ENCODE data around the gene UBL7.
"Not testable (repeated sequence)": the region's sequence is repeated elsewhere in the genome, so short reads cannot be mapped to it uniquely, and the experiment has no call there.

Gene UBL7, protein sequence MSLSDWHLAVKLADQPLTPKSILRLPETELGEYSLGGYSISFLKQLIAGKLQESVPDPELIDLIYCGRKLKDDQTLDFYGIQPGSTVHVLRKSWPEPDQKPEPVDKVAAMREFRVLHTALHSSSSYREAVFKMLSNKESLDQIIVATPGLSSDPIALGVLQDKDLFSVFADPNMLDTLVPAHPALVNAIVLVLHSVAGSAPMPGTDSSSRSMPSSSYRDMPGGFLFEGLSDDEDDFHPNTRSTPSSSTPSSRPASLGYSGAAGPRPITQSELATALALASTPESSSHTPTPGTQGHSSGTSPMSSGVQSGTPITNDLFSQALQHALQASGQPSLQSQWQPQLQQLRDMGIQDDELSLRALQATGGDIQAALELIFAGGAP

DNA sequence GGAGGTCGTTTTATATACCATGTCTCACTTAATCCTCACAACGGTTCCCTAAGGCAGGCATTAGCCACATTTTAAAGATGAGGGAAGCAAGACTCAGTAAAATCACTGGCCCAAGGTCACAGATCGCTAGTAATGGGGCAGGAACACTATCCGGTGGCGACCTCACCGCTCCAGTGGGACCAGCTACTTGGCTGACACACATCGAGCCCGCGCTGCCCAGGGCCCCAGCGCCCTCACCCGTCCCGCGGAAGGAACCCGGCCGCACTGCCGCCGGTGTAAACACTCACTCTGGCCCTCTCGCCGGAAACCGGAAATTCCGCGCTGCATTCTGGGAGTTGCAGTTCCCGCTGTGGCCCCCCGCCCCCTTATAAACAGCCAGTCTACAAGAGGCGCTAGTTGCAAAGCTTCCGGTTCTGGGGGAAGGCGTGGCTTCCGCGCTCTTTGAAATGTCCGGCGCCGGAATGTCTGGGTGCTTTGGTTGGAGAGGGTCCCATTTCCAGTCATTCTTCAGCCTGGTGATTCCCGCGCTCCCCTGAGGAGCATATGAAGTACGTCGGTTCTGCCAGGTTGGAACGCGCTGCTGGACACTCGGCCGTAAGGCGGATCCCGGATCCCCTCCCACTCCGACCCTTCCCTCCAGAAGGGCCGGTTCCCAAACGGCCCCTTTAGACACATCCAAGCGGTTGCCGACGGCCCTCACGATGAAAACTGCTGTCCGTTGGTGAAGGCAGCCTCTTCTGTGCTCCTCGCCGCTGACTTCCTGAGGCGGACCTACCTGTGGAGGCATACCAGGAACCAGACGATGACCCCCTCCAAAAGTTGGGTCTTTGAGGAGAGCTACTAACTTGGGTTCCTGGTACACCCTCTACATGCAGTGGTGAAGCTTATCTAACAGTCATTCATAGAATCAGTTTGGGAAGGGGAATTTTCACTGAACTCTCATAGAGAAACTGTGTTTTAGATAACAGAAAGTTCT is at the start of gene UBL7:
Gene UBL7 (minus strand): TSS at position 290 of the 976 bp plus-strand sequence. CDS start 2,293 bp downstream, outside the sequence.
- peak; percentile 94 for DNase-seq (ENCODE audit: low spot score)

DNA sequence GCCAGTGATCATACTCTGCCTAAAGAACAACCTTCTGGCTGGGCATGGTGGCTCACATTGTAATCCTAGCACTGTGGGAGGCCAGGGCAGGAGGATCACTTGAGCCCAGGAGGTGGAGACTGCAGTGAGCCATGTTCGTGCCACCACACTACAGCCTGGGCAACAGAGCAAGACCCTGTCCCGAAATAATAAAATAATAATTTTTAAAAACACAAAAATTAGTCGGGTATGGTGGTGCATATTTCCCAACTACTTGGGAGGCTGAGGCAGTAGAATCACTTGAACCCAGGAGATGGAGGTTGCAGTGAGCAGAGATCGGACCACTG is 45.5 kb upstream of the UBL7 start:
- DNase-seq (ENCODE audit: low spot score) = no peak

DNA sequence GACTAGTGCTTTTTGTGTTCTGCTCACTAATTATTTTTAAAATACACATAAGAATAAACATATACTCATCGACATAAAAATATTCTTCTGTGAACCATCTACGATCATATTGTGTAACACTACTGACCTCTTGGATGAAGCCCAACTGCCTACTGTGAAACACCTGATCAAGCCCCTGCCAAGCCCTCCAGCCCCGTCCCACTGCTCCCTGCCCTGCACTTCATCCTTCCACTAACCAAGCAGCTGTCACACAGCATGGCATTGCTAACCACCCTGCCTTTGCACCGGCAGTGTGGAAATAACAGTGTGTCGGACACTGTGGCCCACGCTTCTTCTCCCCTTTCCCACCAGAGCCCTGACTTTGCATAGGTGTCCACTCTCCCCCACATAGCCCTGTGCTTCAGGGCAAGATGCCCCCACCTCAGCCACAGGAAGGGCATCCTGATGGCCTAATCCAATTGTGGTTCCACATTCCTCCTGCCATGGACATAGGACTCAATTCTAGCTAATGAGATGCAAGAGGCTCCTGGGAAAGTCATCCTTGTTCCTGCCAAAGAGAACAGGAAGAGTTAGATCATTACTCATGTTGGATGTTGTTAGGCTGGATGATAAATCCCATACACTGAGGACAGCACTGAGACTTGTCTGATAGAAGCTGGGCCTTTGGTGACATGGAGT is 45.0 kb upstream of the UBL7 start:
- DNase-seq (ENCODE audit: low spot score) = no peak

DNA sequence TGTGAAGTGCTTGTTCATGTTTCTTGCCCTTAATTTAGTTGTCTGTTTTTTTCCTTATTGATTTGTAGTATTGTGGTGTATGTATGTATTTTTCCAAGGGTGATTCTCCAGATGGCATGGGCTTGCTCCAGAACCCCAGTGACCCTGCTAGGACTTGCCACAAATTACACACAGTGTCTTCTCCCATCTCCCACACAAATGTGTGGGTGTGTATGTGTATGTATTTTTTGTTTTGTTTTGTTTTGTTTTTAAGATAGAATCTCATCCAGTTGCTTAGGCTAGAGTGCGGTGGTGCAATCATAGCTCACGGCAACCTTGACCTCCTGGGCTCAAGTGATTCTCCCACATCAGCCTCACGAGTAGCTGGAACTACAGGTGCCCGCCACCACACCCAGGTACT is 43.9 kb upstream of the UBL7 start:
- no peak for DNase-seq (ENCODE audit: low spot score)

DNA sequence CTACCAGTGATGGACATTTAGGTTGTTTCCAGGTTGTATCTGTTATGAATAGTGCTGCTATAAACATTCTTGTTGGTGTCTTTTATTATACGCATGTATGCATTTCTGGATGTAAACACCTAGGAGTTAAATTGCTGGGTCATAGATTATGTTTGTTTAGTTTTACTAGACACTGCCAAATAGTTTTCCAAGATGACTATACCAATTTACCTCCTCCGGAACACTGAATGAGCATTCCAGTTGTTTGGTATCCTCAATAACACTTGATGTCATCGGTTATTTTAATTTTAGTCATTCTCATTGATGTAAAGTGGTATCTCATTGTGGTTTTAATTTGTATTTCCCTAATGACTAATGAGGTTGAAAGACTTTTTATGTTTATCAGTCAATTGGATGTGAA is 43.5 kb upstream of the UBL7 start:
- DNase-seq (ENCODE audit: low spot score) = no peak

DNA sequence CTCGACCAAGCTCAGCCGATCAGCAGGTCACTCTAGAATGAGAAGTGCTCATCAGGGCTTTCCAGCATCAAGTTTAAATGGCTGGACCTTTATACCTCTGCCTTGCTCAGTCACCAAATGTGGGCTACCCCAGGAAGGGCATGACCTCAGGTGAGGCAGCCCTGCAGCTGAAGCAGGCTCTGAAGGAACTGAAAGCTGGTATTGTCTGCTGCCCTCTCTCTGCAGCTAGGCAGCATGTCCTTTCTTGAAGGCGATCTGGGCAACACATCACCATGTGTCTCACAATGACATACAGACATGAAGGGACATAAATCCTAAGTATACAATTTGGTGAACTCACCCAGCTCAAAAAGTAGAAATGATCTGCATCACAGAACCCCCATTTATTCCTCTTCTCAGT is 41.3 kb upstream of the UBL7 start:
- no peak for DNase-seq (ENCODE audit: low spot score)

DNA sequence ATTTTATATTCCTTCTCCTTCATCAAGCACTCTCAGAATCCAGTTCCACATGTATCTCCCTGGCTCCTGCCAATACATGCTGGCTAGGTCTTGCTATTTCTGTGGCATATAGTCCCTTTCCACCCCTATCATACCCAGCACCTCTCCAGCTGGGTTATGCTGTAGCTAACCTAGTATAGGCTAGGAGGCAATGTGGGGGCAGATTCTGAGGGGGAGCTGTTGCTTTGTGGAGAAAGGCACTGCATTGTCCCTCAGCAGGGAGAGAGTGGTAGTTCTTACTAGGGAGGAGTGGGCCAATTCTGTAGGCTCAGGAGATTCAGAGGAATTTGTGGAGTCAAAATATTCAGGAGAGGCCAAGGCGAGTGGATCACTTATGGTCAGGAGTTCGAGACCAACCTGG is 39.4 kb upstream of the UBL7 start:
- no peak for DNase-seq (ENCODE audit: low spot score)

DNA sequence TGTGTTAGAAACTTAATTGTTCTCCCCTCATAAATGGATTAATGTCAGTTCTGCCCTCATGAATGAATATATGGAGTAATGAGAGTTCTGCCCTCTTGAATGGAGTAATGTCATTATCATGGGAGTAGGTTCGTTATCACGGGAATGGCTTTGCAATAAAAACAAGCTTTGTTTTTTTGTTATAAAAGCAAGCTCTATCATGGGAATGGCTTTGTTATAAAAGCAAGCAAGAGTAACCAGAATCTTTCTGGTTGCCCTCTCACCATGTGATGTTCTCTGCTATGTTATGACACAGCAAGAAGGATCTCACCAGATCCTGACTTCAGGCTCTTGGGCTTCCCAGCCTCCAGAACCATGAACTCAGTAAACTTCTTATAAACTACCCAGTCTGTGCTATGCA is 38.4 kb upstream of the UBL7 start:
- no peak for DNase-seq (ENCODE audit: low spot score)

DNA sequence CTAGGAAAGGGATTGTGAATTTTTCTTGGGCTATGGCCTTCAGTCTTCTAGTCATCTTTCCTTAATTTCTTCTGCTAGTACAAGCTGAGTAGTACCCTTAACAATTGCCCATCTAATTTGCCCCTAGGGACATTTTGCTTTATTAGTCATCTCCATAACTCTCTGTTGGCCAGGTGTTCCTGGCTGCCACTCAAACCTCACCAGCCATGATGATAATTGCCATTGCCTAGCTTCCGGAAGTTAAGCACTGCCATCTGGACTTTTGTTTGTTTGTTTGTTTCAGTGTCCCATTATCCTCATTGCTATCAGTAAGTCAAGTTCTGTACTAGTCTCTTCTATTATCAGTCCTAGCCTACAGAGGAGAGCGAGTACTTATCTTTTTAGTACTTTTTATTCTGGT is 36.6 kb upstream of the UBL7 start:
- DNase-seq (ENCODE audit: low spot score) = no peak

DNA sequence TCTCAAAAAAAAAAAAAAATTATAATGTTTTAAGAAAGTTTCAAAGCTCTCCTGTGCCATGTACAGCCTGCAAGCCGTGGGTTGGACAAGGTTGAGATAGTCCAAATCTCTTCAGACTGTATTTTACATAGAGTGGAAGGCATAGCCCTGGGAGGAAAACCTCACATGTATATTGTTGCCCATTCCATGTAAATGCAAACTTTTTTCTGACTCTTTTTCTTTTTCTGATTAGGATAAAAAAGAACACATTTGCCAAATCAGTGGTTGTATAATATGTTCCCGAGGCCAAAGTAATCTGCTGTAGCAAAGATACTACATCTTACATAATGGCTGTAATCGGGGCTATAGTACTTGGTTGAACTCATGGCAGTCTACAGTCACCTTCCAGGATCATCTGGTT is 35.7 kb upstream of the UBL7 start:
- no peak for DNase-seq (ENCODE audit: low spot score)

DNA sequence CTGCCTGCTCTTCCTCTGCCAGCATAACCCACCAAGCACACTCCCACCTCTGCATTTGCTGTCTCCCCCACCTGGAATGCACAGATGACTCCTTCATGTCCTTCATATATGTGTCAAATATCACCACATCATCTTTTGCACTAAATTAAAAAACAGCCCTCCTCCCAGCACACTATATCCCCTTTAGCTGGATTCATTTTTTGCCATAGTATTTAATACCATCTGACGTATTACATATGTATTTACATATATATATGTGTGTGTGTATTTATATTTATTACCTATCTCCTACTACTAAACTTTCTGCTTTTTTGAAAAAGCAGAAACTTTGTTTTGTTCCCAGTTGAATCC is 29.4 kb upstream of the UBL7 start:
- DNase-seq (ENCODE audit: low spot score) = no peak

DNA sequence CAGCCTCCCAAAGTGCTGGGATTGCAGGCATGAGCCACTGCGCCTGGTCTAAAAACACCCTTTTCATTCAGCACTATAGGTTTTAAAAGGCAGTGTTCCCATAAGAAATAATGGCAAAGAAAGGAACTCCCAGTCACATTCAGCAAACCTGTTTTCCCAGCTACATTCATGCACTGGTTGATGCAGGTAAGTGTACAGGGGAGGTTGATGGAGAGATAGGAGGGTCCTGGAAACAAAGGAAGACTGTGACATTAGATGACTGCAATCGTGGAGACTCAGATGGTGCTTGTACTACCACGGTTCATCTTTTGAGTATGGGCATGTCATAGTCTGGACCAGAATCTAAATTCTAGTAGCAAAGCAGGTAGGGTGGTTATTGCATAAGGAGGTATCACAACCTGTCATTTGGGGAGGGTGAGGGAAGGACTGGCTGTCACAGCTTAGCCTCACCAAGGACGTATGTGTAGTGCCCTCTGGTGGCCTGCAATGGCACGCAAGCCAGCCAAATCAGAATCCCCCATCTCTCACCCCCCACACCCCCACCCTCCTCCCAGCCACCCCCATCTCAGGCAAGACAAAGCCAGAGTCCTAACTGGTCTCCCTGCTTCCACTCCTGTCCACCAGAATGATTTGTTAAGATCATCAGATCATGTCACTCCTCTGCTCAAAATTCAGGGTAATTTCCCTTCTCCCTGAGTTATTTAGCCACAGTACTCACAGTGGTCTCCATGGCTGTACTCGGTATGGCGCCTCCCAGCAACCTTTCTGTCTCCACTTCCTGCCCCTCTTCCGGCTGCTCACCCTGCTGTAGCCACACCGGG is 28.8 kb upstream of the UBL7 start:
- DNase-seq (ENCODE audit: low spot score) = peak; percentile 85

DNA sequence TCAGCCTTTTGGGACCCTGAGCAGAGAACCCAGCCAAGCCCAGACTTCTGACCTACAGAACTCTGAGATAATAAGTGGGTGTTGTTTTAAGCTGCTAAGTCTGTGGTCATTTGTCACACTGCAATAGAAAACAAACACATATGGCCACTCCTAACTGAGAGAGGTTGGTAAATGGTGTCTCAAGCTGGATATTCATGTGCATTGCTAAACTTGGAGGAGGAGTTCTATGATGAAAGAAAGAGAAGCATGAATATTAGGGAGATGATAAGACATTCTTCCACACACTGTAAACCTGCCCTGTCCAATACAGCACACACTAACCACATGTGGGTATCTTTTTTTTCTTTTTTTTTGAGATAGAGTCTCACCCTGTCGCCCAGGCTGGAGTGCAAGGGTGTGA is 27.8 kb upstream of the UBL7 start:
- DNase-seq (ENCODE audit: low spot score) = no peak

DNA sequence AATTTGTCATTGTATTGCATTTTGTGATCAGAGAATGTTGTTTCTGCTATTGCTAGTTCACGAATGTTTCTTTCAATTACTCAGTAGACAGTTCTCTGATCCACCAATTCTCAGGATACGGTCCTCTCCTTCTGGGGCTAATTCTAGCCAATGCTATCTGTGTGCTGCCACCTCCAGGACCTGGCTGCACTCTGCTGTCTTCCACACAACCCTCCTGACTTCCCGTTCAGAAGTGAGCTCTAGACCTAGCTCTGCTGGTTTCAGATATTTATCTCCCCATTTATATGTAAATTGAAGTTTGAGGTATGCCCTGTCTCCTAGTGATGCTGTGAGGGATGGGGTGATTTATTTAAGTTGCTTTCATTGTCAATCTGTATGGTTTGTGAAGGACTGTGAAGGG is 21.7 kb upstream of the UBL7 start:
- DNase-seq (ENCODE audit: low spot score) = no peak

DNA sequence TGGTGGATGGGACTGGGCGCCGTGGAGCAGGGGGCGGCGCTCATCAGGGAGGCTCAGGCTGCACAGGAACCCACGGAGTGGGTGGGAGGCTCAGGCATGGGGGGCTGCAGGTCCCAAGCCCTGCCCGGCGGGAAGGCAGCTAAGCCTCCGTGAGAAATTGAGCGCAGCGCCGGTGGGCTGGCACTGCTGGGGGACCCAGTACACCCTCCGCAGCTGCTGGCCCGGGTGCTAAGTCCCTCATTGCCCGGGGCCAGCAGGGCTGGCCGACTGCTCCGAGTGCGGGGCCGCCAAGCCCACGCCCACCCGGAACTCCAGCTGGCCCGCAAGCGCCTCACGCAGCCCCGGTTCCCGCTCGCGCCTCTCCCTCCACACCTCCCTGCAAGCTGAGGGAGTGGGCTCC is 19.4 kb upstream of the UBL7 start:
- DNase-seq (ENCODE audit: low spot score) = not testable (repeated sequence)

DNA sequence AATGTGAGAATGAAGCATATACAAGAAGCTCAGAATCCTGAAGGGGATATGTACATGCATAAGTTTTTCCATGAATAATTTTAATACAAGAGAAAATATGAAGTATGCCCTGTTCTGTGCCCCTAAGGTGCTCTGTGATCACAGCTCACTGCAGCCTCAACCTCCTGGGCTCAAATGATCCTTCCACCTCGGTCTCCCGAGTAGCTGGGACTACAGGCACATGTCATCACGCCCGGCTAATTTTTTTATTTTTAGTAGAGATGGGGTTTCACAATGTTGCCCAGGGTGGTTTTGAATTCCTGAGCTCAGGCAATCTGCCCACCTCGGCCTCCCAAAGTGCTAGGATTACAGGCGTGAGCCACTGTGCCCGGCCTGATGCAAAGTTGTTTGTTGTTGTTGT is 10.7 kb upstream of the UBL7 start:
- not testable (repeated sequence) for DNase-seq (ENCODE audit: low spot score)

DNA sequence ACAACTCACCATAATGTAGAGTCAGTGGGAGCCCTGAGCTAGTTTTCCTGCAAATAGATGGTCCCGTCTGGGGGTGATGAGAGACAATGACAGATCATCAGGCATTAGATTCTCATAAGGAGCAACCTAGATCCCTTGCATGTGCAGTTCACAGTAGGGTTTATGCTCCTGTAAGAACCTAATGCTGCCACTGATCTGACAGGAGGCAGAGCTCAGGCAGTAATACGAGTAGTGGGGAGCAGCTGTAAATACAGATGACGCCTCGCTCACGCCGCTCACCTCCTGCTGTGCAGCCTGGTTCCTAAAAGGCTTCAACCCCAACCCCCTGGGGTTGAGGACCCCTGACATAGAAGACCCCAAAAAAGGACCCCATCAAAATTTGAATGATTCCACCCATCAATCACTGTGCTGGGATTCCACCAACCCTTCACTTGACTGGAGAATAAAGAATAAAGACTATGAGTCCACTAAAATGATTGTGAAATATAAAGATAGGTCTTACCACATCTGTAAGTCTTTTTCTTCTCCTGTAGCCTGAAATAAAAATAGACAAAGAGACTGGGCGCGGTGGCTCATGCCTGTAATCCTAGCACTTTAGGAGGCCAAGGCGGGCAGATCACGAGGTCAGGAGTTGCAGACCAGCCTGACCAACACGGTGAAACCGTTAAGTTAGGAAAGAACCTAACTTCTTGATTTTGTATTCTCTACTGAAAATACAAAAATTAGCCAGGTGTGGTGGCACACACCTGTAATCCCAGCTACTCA is 9.9 kb upstream of the UBL7 start:
- DNase-seq (ENCODE audit: low spot score) = no peak

DNA sequence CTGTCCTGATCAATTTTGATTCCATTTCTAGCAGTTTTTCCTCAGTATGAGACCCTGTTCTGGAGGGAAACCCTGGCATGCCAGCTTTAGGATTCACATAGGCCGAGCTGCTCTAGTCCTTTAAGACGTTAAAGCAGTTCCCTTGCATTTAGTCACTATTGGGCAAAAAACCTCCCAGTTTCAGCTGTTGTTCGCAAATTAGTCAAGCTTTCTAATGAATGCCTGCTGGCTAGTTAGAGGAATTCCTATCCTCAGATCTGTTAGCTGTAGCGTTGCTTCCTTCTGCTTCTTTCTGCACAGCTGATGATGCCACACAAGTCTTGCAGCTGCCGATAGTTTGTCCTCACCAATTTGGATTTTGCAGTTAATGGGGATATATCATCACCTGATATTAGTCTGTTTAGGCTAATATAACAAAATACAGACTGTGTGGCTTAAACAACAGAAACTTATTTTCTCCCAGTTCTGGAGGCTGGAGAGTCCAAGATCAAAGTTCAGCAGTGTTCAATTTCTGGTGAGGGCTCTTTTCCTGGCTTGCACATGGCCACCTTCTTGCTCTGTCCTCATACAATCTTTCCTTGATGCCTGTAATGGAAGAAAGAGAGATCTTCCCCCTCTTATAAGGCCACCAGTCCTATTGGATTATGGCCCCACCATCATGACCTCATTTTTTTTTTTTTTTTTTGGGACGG is 7.5 kb upstream of the UBL7 start:
- no peak for DNase-seq (ENCODE audit: low spot score)

DNA sequence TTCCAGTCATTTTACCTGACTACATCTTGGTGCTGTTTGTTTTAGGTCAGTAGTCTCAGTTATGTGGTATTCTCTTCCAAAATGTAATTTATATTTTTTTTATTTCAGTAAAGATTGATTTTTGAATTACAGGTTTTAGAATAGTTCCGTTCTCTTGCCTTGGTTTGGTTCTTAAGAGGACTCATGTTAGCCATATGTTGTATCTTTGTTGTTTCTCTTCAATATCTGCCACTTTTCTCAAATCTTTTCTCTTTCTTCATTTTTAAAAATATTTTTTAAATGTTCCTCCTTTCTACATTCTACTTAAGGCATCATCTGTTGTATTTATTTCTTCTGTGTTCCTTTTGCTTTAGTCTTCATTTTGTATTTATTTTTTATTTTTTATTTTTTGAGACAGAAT is 5.6 kb upstream of the UBL7 start:
- DNase-seq (ENCODE audit: low spot score) = no peak

DNA sequence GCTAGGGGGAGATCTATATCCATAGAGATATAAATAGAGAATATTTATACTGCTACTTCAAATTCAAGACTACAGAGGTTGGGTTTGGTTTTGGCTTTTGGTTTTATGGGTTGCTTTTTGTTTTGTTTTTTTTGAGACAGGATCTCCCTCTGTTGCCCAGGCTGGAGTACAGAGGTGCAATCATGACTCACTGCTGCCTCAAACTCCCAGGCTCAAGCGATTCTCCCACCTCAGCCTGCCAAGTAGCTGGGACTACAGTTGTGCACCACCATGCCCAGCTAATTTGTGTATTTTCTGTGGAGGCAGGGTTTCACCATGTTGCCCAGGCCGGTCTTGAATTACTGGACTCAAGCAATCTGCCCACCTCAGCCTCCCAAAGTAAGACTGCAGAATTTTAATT is 3.9 kb upstream of the UBL7 start:
- DNase-seq (ENCODE audit: low spot score) = no peak

DNA sequence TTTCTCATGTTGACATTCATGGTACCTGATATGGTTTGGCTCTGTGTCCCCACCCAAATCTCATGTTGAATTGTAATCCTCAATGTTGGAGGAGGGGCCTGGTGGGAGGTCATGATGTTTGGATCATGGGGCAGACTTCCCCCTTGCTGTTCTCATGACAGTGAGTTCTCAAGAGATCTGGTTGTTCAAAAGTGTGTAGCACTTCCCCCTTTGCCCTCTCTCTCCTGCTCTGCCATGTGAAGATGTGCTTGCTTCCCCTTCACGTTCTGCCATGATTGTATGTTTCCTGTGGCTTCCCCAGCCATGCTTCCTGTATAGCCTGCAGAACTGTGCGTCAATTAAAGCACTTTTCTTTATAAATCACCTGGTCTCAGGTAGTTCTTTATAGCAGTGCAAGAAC is 3.3 kb upstream of the UBL7 start:
- no peak for DNase-seq (ENCODE audit: low spot score)
